NCI-H524 (cell line): ENCODE data around the gene ZNF593.

Experiments used
- DNase-seq, 2 experiments: peaks; one replicate each; lab custom pipeline; 2025; lab: John Stamatoyannopoulos, UW

Gene ZNF593

DNA sequence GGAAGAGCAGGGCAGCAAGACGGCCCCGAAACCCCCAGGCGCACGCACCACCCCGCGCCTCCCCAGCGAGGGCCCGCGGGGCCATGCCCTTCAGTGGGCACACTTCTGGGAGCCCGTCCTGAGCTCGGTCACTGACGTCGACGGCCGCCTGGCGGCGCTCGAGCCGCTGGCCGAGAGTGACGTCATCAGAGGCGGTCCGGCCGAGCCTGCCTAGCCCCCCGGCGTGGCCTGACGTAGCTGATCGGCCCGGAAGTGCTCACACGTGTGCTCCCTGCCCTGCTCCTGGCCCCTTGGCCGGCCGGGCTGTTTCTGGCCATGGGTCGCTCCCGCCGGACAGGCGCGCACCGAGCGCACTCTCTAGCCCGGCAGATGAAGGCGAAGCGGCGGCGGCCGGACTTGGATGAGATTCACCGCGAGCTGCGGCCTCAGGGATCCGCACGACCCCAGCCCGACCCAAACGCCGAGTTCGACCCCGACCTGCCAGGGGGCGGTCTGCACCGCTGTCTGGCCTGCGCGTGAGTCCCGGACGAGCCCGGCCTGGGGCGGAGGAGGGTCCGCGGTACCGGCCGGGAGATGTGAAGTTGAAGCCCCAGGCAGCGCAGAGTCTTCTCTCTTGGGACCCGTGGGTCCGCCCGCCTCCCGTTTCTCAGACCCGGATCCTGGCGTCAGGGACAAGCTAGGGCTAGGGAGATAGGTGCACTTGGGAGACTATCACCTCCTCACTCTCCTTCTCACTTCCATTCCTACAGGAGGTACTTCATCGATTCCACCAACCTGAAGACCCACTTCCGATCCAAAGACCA, at the start of gene ZNF593:
Gene ZNF593 (plus strand): TSS at position 240 of the 803 bp plus-strand sequence. CDS start 76 bp downstream, at position 316.
- DNase-seq = peak; percentile 46 to 85

DNA sequence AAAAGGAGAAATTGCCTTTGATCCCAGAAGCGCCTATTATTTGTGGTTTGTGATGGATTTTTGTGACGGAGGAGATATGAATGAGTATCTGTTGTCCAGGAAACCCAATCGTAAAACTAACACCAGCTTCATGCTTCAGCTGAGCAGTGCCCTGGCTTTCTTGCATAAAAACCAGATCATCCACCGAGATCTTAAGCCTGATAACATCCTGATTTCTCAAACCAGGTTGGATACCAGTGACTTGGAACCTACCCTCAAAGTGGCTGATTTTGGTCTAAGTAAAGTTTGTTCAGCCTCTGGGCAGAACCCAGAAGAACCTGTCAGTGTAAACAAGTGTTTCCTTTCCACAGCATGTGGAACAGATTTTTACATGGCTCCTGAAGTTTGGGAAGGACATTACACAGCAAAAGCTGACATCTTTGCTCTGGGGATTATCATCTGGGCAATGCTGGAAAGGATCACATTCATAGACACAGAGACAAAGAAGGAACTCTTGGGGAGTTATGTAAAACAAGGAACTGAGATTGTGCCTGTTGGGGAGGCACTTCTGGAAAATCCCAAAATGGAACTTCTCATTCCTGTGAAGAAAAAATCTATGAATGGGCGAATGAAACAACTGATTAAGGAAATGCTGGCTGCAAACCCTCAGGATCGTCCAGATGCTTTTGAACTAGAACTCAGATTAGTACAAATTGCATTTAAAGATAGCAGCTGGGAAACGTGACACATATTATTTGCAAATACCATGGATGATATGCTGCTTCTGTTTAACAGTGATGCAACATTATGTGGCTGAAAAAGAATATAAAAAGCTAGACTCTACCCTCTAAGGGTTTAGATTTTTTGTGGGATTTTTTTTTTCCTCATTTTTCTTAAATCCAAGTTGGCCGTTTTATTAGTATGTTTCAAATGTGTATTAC, 47.6 kb upstream of the ZNF593 start:
- DNase-seq = no peak

- DNase-seq = no peak
Observed at GRCh38 chr1:26122988-26123973, 46.4 kb upstream of the ZNF593 start.

DNA sequence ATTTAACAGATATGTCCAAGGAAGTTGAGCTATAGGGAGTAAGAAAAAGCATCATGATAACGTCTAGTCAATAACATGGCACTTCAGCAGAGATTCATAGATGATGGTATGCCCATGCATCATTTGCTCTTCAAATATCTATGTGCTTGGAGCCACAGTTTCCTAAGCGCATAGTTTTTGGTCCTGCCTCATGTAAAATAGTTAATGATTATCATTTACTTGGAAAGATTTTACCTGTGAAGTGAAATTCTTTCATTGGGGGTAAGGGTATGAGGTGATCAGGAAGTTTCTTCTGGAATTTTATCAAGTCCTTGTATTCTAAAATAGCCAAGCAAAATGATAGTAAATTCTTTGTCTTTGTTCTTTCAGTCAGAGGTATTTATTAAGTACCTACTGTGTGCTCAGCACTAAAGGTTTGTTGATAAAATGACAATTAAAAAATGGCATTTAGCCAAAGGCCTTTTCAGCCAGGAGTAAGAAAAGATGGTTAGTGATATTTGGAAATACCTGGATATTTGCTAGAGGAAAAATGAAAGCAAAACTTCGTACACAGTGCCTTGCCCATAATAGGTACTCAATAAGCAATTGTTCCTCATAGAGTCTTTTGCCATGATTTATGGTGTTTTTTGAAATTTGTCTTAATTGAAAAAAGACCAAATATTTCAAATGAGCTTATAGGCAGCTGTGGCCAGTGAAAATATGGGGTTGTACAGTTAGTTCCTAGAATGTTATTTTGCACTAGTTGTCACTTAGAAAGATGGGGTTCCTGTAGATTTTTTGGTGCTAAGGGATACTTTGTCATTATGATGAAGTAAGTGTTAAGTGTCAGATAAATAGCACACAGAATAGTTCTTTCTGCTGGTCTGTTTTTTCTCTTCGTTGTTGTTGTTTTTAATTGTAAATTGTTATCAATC, 45.0 kb upstream of the ZNF593 start:
- no peak for DNase-seq

DNA sequence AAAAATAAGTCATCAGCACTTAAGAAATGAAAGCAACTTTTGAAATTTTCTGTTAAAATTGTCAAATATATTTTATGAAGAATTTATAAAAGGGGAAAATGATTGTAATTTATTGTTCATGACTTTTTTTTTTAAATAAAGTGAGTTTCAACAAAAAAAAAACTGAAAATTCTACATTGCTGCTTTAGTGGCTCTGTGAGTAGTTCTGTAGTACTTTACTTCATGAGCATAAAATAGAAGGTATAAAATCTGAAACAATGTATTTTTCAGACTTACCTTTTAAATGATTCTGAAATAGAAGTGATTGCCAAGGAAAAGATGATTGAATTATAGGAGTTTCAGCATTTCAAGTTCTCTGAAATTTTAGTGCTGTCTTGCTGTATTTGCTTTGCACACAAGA, 44.3 kb upstream of the ZNF593 start:
- DNase-seq = no peak

DNA sequence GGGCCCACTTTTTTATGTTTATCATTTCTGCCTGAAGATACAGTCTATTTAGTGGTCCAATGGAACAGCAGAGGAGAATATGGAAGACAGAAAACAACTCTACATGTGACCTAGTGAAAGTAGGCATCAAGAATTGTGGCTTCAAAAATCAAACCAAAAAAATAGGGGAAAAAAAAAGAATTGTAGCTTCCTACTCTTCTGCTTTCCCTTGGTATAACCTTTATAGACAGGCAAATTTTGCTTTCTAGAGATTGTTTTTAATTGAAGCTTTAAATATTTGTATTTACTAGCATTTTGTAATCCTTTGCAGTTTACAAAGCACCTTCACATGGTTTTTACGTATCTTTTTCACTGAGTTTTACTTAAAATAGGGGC, 43.8 kb upstream of the ZNF593 start:
- no peak for DNase-seq

DNA sequence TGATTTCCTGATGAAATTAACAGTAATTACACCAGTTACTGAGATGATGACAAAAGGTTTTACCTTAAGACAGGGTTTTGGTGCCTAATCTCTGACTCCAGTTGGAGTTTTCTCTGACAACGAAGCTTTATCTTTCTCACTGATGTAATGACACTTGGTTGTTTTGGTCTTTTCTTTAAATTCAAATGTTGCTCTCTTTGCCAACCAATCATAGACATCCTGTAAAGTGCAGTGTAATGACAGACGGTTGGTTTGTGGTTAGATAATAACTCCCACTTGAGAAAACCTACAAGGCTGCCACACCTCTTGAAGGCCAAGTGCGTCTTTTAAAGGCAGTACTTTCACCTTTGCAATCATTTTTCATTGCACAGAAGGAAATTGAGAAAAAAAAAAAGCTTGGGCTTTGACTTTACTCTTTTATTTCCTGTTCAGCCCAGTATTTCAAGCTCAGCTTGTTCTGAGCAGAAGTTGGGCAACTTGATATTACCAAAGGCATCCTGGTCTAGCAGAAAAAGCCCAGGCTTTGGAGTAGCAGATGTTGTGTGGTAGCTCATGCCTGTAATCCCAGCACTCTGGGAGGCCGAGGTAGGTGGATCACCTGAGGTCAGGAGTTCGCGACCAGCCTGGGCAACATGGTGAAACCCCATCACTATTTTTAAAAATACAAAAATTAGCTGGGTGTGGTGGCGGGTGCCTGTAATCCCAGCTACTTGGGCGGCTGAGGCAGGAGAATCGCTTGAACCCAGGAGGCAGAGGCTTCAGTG, 43.2 kb upstream of the ZNF593 start:
- DNase-seq = peak; percentile 14 to 69

DNA sequence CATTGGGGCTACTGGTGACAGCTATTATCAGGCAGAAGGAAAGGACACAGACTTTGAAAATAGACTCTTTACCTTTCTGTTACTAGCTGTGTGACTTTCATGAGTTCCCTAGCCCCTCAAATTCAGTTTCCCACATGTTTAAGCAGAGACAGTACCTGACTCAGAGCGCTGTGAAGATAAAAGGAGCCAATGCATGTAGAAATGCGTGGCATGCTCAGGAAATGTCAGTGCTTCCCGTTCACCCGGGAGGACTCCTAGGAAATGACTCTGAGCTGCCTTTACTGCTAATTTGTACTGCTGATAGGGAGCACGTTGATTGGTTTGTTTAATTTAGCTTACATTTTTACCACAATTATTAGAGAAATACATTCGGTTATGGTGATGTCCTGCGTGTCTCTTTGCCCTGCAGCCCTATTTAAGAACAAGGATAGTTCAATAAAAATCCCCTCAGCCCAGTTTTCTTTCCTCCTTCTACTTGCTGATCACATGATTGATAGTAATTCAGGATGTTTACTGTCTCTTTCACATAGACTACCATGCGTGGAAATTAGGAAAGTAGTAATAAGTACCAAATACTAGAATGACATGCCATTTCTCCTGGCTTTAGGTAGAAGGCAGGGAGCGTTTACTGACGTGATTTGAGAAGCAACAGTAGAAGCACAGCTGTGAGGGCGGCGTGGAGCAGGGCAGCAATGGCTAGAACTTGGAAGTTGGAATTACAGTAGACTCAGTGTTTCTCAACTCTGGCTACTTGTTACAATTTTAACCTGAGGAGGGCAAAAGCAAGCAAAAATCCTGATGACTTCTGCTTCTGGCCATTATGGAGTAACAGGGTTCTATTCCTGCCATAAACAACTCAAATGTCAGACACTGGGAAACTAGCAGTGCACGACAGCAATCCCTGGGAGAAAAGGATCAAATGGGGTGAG, 42.2 kb upstream of the ZNF593 start:
- DNase-seq = no peak

DNA sequence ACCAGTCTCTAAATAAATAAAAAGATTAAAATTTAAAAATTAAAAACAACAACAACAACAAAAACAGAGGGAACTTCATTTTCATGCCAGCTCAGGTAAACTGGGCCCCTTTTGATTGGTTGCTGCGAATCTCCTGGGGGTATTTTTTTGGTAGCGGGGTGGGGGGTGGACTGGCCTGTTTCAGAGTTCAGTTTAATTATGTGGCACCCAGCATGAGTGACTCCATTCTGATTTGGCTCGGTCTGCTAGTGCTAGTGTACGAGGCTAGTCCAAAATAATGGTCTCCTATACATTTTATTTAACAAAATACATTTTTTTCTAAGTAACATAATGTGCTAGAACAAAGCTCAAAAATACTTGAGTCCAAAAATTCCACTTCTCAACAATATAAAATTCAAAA, 39.9 kb upstream of the ZNF593 start:
- DNase-seq = no peak

DNA sequence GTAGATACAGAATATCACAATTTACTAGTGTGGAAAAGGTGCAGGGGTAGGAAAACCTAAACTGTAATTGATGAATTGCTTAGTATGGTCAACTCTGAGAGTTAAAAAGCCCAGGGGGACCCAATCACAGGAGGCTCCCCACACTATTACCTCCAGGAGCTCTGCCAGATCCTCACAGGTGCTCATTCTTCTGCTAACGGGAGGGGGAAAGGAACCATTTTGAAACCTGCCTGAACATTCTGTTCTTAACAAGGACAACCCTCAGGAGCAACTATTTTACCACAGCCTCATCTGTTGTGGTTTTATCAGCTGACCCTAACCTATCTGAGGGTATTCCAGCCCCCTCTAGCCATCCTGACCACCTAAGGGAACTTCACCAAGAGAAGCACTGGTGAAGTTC, 39.0 kb upstream of the ZNF593 start:
- DNase-seq = no peak

GRCh38 chr1:26132128-26132833, 37.4 kb upstream of the ZNF593 start:
- no peak for DNase-seq

DNA sequence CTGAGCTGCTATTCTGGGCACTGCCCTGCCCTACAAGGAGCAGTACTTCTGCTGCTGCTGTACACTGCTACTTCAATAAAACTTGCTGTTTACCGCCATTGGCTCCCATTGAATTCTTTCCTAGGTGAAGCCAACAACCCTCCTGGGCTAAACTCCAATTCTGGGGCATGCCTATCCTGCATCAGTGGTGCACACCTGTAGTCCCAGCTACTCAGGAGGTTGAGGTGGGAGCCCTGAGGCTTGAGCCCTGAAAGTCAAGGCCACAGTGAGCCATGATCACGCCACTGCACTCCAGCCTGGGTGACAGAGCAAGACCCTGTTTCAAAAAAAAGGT, 36.9 kb upstream of the ZNF593 start:
- no peak for DNase-seq

DNA sequence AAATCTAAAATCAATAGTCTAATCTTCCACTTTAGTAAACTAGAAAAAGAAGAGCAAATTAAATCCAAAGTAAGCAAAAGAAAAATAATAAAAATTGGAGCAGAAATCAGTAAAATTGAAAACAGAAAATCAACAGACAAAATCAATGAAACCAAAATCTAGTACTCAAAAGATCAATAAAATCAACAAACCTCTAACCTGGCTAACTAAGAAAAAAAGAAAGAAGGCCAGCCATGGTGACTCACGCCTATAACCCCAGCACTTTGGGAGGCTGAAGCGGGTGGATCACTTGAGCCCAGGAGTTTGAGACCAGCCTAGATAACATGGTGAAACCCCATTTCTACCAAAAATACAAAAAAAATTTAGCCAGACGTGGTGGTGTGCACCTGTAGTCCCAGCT, 35.2 kb upstream of the ZNF593 start:
- DNase-seq = no peak

DNA sequence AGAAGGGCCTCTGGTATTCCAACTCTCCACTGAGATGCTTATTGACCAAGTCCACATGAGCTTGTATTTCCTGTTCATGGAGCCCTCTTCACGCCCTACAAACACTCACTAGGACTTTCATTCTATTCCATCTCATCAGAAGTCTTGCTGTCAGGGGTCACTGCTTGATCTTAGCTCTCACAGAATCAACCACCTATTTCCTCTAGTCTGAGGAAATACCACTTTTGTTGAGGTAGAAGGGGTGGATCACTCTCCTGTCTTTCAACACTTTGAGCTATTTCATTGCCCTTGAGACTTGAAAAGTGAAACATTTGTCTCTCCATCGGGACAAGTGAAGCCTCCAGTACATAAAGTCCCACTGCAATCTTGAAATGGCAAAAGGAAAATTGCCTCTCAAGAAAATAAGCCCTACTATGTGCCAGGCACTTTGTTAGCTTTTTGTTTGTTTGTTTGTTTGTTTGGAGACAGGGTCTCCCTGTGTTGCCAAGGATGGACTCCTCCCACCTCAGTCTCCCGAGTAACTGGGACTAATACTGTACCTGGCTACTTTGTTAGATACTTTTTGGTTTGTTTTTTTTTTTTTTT, 30.6 kb upstream of the ZNF593 start:
- DNase-seq = no peak

DNA sequence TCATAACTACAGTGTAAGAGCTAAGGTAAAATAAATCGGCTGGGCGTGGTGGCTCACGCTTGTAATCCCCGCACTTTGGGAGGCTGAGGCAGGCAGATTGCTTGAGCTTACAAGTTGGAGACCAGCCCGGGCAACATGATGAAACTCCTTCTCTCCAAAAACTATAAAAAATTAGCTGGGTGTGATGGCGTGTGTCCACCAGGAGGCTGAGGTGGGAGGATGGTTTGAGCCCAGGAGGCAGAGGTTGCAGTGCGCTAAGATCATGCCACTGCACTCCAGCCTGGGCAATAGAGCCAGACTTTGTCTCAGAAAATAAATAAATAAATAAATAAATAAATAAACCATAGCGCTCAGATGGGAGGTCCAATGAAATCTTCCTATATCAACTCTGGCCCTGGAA, 27.5 kb upstream of the ZNF593 start:
- no peak for DNase-seq

DNA sequence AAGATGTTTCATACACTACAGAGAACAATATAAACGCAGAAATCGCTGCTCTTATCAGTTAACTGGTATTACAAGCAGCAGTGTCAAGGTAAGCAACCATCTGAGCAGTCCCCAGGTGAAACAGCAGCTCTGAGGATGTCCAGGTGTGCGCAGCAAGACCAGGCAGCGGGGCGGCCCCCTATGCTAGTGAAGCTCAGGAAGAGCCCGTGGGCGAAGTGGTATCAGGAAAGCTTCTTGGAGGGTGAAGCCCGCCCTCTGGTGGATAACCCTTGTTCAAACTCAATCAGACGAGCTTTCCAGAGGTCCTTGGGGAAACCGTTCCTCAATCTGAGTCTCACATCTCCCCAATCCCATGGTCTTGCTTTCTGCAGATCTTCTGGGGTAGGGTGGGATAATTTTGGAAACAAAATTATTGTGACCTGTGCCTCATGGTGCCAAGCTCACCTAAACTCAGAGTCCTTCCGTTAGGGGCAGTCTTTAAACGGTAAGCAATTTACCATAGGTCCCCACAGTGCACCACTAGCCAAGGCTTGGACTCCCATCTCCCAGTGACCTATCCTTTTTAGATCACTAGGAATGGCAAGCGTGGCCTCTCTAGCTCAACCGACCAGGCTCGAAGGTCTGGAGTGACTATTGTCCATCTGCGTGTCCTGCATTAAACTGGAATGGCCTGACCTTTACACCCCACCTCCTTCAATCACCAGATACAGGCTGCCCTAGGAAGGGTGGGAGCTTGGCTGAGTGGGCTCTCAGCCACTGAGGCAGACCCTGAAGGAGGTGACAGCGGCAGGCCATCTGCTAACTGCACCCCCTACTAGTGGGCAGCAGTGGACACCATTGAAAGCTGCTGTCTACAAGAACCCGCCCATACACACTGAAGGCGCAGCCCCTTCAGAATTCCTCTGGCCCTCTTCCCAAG, 24.4 kb upstream of the ZNF593 start:
- peak; percentile 67 to 87 for DNase-seq

DNA sequence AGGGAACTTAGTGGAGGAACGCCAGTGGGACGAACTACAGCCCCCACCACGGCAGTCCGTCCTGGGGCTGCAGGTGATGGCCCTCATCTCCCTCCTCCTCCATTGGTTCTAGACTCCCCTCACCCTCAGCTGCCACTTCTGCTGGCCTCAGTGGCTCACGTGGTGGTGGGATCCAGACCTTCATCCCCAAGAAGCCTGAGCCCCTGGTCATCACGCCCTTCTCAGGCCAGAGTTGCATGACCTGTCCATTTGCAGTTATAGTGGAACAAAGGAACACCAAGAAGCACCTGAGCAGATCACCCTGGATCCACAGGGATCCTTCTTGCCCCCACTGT, 23.8 kb upstream of the ZNF593 start:
- DNase-seq = no peak
